ENCODE data around the gene C12orf75.

DNA sequence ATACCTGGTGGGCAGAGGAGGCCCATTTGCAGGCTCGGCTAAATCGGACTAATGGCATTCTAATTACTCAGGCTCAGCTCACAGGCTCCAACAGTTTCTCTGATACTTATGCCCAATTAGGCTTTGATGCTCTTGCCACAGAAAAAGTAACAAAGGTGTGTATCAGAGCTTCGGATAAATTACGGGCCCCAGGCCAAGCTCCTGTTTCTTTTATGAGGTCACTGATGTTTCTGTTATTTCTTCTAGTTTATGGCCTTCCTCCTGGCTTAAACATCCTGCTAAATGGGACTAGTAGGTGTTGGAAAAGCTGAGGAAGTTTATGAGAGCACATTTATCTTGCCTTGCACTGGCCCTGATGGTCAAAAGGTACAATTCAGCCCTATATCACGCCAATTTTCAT, 28.8 kb upstream of the C12orf75 start:
- TF ChIP-seq CEBPB (IDR thresholded peaks at IDR 0.05; ENCODE audit: borderline replicate concordance in 1 of 2, low read depth in 2 of 2, low read length in 2 of 2) (no peak), NBN (IDR thresholded peaks at IDR 0.05) (no peak), ESRRA (IDR thresholded peaks at IDR 0.05; ENCODE audit: low read length) (no peak), BRCA1 (IDR thresholded peaks at IDR 0.05; ENCODE audit: low read depth, low read length) (no peak), TCF3 (IDR thresholded peaks at IDR 0.05; ENCODE audit: borderline replicate concordance, insufficient read depth, low read depth, low read length) (no peak), ZNF217 (IDR thresholded peaks at IDR 0.05) (no peak)
- TF ChIP-seq, protein P1, sequence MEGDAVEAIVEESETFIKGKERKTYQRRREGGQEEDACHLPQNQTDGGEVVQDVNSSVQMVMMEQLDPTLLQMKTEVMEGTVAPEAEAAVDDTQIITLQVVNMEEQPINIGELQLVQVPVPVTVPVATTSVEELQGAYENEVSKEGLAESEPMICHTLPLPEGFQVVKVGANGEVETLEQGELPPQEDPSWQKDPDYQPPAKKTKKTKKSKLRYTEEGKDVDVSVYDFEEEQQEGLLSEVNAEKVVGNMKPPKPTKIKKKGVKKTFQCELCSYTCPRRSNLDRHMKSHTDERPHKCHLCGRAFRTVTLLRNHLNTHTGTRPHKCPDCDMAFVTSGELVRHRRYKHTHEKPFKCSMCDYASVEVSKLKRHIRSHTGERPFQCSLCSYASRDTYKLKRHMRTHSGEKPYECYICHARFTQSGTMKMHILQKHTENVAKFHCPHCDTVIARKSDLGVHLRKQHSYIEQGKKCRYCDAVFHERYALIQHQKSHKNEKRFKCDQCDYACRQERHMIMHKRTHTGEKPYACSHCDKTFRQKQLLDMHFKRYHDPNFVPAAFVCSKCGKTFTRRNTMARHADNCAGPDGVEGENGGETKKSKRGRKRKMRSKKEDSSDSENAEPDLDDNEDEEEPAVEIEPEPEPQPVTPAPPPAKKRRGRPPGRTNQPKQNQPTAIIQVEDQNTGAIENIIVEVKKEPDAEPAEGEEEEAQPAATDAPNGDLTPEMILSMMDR (IDR thresholded peaks at IDR 0.05 in 2 of 3, conservative IDR thresholded peaks at IDR 0.05 in 1 of 3; ENCODE audit: control insufficient read depth in 2 of 3, extremely low read depth in 1 of 3, insufficient read depth in 1 of 3, low read depth in 3 of 3, low read length in 3 of 3), result no peak
